Activated CD8-positive, alpha-beta memory T cell treated with anti-CD3 and anti-CD28 coated beads, Interleukin-2, amount 50 U/mL, for 1 hour (primary cell): ENCODE results near the gene PCSK2.
"Not testable (repeated sequence)": the region's sequence is repeated elsewhere in the genome, so short reads cannot be mapped to it uniquely, and the experiment has no call there.

ENCODE experiments used
- DNase-seq: peaks from one replicate; pipeline ENCODE4 v3.0.0-alpha.2; 2020; ENCODE audit errors: extremely low read depth

PCSK2 gene

GRCh38 chr20:17226410-17227218 lies at the start of gene PCSK2:
TSS of gene PCSK2 (plus strand) at chr20:17227040. CDS start at chr20:17227306, 266 bp downstream.
- no peak for DNase-seq

- no peak for DNase-seq
Observed at GRCh38 chr20:17177341-17177740, 49.5 kb upstream of the PCSK2 start.

- DNase-seq, result no peak
Observed at GRCh38 chr20:17179840-17180239, 47.0 kb upstream of the PCSK2 start.

- DNase-seq, result no peak
Observed at GRCh38 chr20:17189976-17190695, 36.7 kb upstream of the PCSK2 start.

- DNase-seq, result no peak
Observed at GRCh38 chr20:17197041-17197440, 29.8 kb upstream of the PCSK2 start.

- DNase-seq, result no peak
Observed at GRCh38 chr20:17202030-17202429, 24.8 kb upstream of the PCSK2 start.

GRCh38 chr20:17202673-17203072 lies 24.2 kb upstream of the PCSK2 start:
- no peak for DNase-seq

- no peak for DNase-seq
Observed at GRCh38 chr20:17205084-17205813, 21.6 kb upstream of the PCSK2 start.

- DNase-seq, result no peak
Observed at GRCh38 chr20:17210387-17210786, 16.5 kb upstream of the PCSK2 start.

- DNase-seq, result no peak
Observed at GRCh38 chr20:17210983-17211382, 15.9 kb upstream of the PCSK2 start.

GRCh38 chr20:17215167-17215566 lies 11.7 kb upstream of the PCSK2 start:
- DNase-seq, result no peak

- DNase-seq, result not testable (repeated sequence)
Observed at GRCh38 chr20:17219856-17220255, 7.0 kb upstream of the PCSK2 start.

- no peak for DNase-seq
Observed at GRCh38 chr20:17223553-17223952, 3.3 kb upstream of the PCSK2 start.

- no peak for DNase-seq
Observed at GRCh38 chr20:17225851-17226409, 910 bp upstream of the PCSK2 start.

GRCh38 chr20:17227219-17227575 lies 357 bp downstream of the PCSK2 start:
- no peak for DNase-seq

GRCh38 chr20:17227669-17228623 lies 1.1 kb downstream of the PCSK2 start:
- no peak for DNase-seq

GRCh38 chr20:17228624-17229061 lies 1.8 kb downstream of the PCSK2 start:
- DNase-seq, result no peak

- DNase-seq, result no peak
Observed at GRCh38 chr20:17229256-17229655, 2.4 kb downstream of the PCSK2 start.

- no peak for DNase-seq
Observed at GRCh38 chr20:17233626-17234025, 6.8 kb downstream of the PCSK2 start.

- no peak for DNase-seq
Observed at GRCh38 chr20:17236766-17237165, 9.9 kb downstream of the PCSK2 start.

GRCh38 chr20:17248224-17248623 lies 21.4 kb downstream of the PCSK2 start:
- DNase-seq, result no peak
